GM10847 (cell line): ENCODE measurements around the gene VPS13D.

Source experiments
- POLR2A ChIP-seq: IDR thresholded peaks from 2 replicates; pipeline ENCODE4 v1.6.1; 2011; ENCODE audit not compliant: insufficient read length; ENCODE audit errors: extremely low read depth

The VPS13D gene

GRCh38 chr1:12441414-12442105 is 211.7 kb downstream of the VPS13D start:
- no peak for TF ChIP-seq POLR2A

DNA sequence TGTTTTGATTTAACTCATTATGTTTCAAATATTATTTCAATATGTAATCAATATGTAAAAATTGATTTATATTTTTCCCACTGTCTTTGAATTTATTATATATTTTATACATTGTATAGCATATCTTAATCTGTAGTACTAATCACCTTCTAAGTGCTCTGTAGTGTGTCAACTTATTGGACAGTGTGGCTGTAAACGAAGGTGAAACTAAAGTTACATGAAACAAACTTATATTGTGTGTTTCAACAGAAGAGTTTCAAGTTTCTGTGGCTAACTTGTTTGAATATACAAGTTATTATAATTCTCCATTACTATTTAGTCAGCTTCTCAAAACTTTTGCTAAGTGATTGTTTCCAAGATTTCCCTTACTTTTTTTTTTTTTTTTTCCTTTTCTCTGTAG is 212.4 kb downstream of the VPS13D start:
- TF ChIP-seq POLR2A: no peak

- TF ChIP-seq POLR2A: no peak
These were observed 213.3 kb downstream of the VPS13D start for GRCh38 chr1:12443151-12443550.

DNA sequence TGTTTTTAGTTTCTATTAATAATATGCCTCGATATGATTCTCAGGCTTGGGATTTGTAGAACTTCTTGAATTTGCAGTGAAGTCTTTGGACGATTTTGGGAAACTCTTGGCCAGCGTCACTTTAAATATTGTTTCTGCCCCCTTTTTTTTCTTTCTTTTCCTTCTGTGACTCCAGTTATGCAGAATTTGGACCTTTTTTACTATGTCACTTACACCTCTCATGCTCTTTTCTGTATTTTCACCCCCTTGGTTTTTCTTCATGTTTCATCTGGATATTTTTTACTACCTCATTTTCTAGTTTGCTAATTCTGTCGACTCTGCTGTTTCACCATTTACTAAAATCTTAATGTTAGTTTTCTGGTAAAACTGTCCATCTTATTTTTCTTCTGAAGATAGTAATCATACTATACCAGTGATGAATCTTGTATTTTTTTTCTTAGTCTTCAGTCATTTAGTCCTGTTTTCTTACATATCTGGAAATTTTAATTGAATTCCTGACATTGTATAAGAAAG is 214.6 kb downstream of the VPS13D start:
- no peak for TF ChIP-seq POLR2A

DNA sequence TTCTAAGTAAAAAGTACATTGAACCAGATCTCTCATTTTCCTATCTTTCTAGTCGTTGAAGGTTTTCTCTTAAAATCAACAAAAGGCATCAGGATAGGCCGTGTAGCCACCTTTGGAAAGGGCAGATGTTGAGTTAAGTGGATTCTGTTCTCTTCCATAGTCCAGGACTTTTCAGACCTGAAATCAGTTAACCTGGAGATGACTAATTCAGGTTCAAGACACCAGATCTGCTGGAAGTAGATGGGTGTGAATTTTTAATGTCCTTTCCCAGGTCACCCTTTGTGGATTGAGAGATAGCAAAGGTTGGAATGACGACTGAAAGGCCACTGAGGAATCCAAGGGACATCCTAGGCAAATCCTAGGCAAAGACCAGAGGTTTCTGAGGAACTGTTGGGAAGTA is 215.4 kb downstream of the VPS13D start:
- TF ChIP-seq POLR2A: no peak

- TF ChIP-seq POLR2A: no peak
These were observed 216.8 kb downstream of the VPS13D start for GRCh38 chr1:12446593-12446992.

DNA sequence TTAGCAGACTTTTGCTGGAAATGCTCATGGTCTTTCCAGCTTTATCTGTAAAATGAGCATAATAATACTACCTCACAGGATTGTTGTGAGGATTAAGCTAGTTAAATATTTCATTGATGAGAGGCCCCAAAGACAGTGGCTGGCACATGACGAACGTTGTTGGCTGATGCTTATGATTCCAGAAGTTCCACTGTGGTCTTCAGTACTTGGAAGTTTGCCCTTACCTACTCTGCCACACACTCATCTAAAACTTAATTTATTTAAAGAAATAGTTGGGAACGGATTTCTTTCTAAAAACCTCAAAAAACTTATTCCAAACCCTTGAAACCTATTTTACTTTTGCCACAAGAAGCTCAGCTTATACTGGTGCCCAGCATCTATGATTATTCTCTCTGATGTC is 217.5 kb downstream of the VPS13D start:
- no peak for TF ChIP-seq POLR2A

DNA sequence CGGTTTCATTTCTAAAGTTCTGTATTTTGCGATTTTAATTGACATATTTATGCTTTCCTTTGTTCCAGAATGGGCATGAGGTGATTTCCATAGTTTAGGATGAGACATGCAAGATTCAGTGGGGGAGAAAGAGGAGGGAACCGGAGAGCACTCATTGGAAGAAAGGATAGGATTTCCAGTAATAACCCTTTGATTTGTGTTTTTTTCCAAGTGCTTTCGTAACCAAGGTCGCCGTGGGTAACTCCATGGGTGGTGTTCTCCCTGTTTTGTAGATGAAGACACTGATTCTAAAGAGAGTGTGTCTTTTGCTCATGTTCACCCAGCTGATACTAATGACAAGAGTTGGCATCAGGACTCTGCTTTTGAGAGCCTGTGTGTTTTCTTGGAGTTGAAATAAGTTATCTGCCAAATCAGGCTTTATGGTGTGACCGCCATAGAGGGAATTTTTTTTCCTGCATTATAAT is 218.1 kb downstream of the VPS13D start:
- TF ChIP-seq POLR2A: no peak

DNA sequence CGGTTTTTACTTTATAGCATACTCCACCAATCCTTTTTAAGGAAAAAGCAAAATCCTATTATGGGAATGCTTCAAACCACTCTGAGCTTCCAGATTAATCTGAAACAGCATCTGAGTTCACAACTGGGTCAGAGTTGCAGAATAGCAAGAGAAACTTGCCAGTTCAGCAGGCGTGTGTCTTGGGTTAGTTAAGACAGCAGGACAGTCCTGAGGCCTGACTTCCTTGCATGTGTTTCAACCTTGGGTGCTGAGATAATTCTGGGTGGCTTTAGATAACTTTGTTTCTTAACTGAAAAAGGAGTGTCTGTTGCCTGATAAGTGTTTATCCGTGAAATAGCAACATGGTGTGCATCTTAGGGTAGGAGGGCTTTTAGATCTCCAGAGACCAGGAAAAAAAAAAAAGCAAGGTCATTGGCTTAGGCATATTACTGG is 218.9 kb downstream of the VPS13D start:
- no peak for TF ChIP-seq POLR2A

DNA sequence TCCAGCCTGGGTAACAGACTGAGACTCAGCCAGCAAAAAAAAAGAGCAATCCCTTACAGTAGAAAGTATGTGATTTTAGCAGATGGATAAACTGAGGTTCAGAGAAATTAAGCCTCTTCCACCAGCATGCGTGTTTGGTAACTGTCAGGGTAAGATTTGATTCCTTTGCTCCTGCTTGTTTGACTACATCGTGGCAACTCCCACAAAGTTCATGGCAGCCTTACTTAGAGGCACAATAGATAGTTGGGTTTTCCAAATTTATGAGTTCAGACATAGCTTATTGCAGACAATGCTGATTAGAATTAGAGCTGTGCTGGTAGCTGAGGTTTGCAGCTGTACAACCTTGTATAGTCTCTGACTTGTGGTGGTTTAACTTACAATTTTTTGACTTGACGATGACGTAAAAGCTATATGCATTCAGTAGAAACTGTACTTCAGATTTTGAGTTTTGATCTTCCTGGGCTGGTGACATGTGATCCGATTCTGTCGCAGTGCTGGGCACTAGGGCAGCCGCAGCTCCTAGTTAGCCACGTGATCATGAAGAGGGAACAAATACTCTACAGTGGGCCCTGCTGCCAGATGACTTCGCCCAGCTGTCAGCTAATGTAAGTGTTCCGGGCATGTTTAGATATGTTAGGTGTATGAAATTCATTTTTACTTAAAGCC is 220.4 kb downstream of the VPS13D start:
- TF ChIP-seq POLR2A: no peak

DNA sequence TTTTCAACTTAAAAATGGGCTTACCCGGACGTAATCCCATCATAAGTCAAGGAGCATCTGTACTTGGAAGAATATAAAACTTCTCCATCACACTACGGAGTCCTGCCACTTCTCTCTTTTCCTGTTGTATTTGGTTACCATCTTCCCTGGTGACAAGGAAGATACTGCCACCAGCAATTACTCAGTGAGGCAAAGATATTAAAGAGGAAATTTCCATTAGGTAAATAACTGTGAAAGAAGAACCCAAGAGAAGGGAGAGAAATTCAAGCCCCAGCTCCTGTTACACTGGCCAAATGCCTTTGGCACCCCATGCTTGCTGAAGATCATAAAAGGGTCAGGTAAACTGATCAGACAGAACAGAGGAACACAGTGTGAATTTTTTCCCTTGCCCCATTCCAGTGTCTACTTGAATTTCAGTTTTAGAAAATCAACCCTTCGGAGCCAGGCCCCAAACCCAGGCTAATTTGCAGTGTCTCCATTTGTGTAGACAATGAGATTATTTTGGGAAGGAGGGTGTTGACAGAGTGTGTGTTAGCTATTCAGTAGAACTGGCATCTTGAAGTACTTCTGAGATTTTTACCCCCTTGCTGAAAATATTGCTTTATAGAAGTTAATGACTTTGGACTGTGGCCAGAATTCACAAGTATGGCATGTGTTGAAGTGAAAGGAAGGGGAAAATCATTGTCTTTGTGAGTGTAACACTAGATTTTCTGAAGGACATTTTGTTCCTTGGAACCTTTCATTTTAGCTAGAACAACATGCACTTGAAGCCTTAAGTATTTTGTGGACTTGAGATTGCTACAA is 221.1 kb downstream of the VPS13D start:
- no peak for TF ChIP-seq POLR2A

GRCh38 chr1:12451560-12451900 is 221.7 kb downstream of the VPS13D start:
- no peak for TF ChIP-seq POLR2A

DNA sequence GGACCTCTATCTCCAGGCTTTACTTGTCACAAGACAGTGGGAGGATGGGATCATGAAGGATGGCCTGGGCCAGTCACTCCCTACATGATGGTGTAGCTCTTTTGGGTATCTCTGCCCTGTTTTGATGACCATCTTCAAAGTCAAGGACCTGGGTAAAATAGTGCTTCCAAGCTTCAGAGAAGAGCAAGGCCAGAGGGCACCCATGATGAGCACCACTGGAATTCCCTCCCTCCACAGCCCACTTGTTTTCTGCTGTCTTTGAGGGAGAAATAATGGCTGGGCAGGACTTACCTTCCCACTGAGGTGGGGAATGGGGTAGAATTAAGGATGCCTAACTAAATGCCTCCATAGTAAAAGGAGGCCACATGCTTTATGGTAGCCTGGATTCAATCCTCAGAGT is 222.4 kb downstream of the VPS13D start:
- no peak for TF ChIP-seq POLR2A

- TF ChIP-seq POLR2A: no peak
These were observed 223.8 kb downstream of the VPS13D start for GRCh38 chr1:12453400-12454343.
